Heart left ventricle (tissue), 16 donors: ENCODE data around the gene LHX4. TPM values are rescaled to one million over a fixed set of nuclear protein-coding genes. Genes with fewer than 3 reads are reported as not detected.

Experiments
- ATAC-seq, 4 donors: fragments of 200-7000 bp; cut with Tn5 transposase; one replicate each; pipeline ENCODE4 v1.9.1; 2020 to 2022; ENCODE audit warnings: moderate library complexity in 4 of 4, mild to moderate bottlenecking in 3 of 4, moderate number of reproducible peaks in 1 of 4
- DNase-seq, 5 donors: peaks; one replicate each; pipeline ENCODE4 v3.0.0-alpha.2; 2020
- H3K27ac ChIP-seq, 12 donors: fragments of 200-600 bp; sonication (generic) in 4 of 12; one replicate each; pipeline versions ENCODE4 v1.5.0 to v1.8.0; 2016 to 2022; ENCODE audit warnings: mild to moderate bottlenecking in 2 of 12
- H3K27me3 ChIP-seq, 9 donors: fragments of 200-600 bp; sonication (generic) in 2 of 9; one replicate each; pipeline versions ENCODE4 v1.5.1 to v1.8.0; 2016 to 2022; ENCODE audit warnings: mild to moderate bottlenecking in 3 of 9
- H3K36me3 ChIP-seq, 9 donors: fragments of 200-600 bp; sonication (generic) in 2 of 9; one replicate each; pipeline versions ENCODE4 v1.5.0 to v1.8.0; 2018 to 2022; ENCODE audit warnings: mild to moderate bottlenecking in 2 of 9
- H3K4me1 ChIP-seq, 12 donors: fragments of 200-600 bp; sonication (generic) in 4 of 12; one replicate each; pipeline versions ENCODE4 v1.5.0 to v1.8.0; 2016 to 2022; ENCODE audit warnings: mild to moderate bottlenecking in 3 of 12
- H3K4me3 ChIP-seq, 12 donors: fragments of 200-600 bp; sonication (generic) in 4 of 12; one replicate each; pipeline versions ENCODE4 v1.5.0 to v1.8.0; 2017 to 2022; ENCODE audit warnings: mild to moderate bottlenecking in 9 of 12, moderate library complexity in 4 of 12
- H3K9me3 ChIP-seq, 12 donors: fragments of 200-600 bp; sonication (generic) in 4 of 12; one replicate each; pipeline versions ENCODE4 v1.5.0 to v1.8.0; 2016 to 2022; ENCODE audit warnings: mild to moderate bottlenecking in 1 of 12
- POLR2A ChIP-seq, 2 donors: fragments of 450-650 bp; IDR thresholded peaks; one replicate each; pipeline ENCODE4 v1.6.1; 2017; ENCODE audit warnings: antibody characterized with exemption in 2 of 2, mild to moderate bottlenecking in 2 of 2, moderate library complexity in 2 of 2
- WGBS, 4 donors: extraction: QIAGEN DNeasy Blood & Tissue Kit in 2 of 4; methylation state at CpG; one replicate each; pipeline versions ENCODE4 v1.1.5 to v1.1.7; 2013 to 2018; 5-methylcytosine and 5-hydroxymethylcytosine counted together
- intact Hi-C, 10 donors: fragments of 100-400 bp; cut with DNase I; formaldehyde crosslinking; loops; one replicate each; pipeline versions ENCODE4 v1.11.1 to v1.14.2; 2022
- polyA plus RNA-seq, 2 donors: library from polyadenylated mRNA; stranded (reverse); fragments of 200-250 nt; gene quantifications; one replicate each; pipeline ENCODE4 v1.2.3, GENCODE V29; 2013
- total RNA-seq, 9 donors: library from RNA; depleted of rRNA in 2 of 9; stranded (reverse); fragments of >200 nt in 2 of 9; fragmentation: NEBNext Ultra II Directional in 3 of 9; extraction: Animal tissue kit (Norgen Biotek cat#: 25700) in 3 of 9; gene quantifications; one replicate each; pipeline versions ENCODE4 v1.1.0 to v1.2.4, GENCODE V29; 2016 to 2023
- TF ChIP-seq, protein P1 (sequence below), 12 donors: fragments of 200-600 bp; sonication (generic) in 4 of 12; IDR thresholded peaks; one replicate each; pipeline versions ENCODE4 v1.5.0 to v1.8.0; 2018 to 2022; ENCODE audit warnings: antibody characterized with exemption in 12 of 12, mild to moderate bottlenecking in 5 of 12
- donor health status: ischemic (EF 13 %, LVEDD 7.1; RV severe dilation, severe dysfunction).
- donor health status: healthy with polysubstance abuse.
- donor health status: DM: no; HTN: yes; CAD: no.
- donor health status: DM: no; HTN: no; CAD: no.
- donor health status: ischemic (EF 25% LVEDD 6.9; RV normal size, moderate dysfunction).
- donor health status: ischemic (EF 25% LVEDD 5.7; RV mildly dilated, moderate dysfunction).
- donor health status: healthy.
- donor health status: DM: yes; HTN: yes; CAD: no.
- donor health status: ischemic (EF 35%, LVEDD 5.7; RV mildly dilated, moderate dysfunction).
- donor health status: nonischemic (EF 11% LVEDD 7.7; RV severe dilation, severe dysfunction).
- donor health status: DM: yes; HTN: yes; CAD: no.
- donor health status: PGD.
- donor health status: ischemic (EF 29% LVEDD 5.4; RV normal size, mild dysfunction).
- donor health status: nonischemic (EF 23%, LVEDD 6.1; RV moderate dilation, normal function).

LHX4 gene
- total and polyA plus RNA-seq, 11 donors, result not detected

DNA sequence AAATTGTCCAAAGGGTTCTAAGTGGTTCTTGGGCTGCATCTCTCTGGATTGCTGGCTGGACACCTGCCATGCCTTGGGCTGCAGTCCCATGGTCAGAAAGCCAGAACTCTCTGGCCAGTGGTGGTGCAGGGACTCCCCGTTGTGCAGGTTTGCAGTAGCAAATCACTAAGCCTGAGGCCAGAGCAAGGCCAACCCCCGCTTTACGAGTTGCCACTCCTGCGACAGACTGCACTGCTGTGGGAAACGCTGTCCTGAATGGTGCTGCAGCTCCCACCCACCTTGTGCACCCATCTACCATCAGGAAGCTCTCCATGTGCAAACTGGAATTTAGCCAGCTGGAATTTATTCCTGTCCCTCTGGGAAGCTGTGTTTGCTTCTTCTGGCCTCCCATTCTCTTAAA lies 45.7 kb downstream of the LHX4 start:
- Histone ChIP-seq H3K27ac (no peak overlapping the region), H3K9me3 (no peaks in the 10 kb centered on the region), H3K4me3 (no peak overlapping the region), H3K36me3 (peaks cover 0 to 30% (median 0%) of the 10 kb centered on the region in 9 donors), H3K27me3 (no peaks in the 10 kb centered on the region), H3K4me1 (peaks cover 0 to 32% (median 0%) of the 10 kb centered on the region in 12 donors)
- WGBS, 4 donors, result 80 to 95% (median 94%) methylated on average over 5 of the region's 5 CpGs
- intact Hi-C loops, result no loop called here
- DNase-seq (no peak), ATAC-seq (no peak)
- TF ChIP-seq, protein P1, sequence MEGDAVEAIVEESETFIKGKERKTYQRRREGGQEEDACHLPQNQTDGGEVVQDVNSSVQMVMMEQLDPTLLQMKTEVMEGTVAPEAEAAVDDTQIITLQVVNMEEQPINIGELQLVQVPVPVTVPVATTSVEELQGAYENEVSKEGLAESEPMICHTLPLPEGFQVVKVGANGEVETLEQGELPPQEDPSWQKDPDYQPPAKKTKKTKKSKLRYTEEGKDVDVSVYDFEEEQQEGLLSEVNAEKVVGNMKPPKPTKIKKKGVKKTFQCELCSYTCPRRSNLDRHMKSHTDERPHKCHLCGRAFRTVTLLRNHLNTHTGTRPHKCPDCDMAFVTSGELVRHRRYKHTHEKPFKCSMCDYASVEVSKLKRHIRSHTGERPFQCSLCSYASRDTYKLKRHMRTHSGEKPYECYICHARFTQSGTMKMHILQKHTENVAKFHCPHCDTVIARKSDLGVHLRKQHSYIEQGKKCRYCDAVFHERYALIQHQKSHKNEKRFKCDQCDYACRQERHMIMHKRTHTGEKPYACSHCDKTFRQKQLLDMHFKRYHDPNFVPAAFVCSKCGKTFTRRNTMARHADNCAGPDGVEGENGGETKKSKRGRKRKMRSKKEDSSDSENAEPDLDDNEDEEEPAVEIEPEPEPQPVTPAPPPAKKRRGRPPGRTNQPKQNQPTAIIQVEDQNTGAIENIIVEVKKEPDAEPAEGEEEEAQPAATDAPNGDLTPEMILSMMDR (IDR thresholded peaks at IDR 0.05), result no peak
- no peak for TF ChIP-seq POLR2A (IDR thresholded peaks at IDR 0.05)

DNA sequence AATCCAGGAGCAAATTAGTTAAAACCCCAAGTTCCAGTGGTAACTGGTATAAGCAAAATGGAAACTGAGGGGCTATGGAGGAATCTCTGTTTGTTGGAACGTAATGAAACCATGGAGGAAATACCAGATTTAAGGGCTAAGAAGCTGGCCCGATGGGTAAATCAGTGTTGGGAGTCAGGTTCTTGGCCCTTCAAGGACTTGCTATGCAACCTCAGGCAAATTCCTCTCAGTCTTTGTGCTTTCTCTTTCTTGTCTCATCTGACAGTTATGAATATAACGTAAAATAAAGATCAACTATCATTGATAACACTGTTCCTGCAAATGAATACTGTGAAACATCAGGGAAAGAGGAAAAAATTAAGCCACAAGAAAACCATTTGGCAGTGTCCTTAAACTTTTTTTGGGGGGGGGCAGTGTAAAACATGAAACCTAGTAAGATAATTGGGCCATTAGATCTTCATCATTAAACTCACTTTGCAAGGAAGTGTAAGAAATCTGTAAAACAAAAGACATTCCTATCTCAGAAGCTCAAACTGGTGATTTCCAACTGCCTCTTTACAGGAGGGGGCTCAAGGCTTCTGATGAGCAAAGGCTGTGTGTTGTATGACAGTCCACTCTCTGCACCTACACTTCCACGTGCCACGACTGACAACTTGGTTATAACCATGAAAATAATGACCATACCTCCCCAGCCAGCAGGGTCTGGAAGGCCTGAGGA lies 47.6 kb downstream of the LHX4 start:
- TF ChIP-seq, protein P1 (IDR thresholded peaks at IDR 0.05), result no peak
- no peak for TF ChIP-seq POLR2A (IDR thresholded peaks at IDR 0.05)
- DNase-seq (no peak), ATAC-seq (no peak)
- intact Hi-C loops, result no loop called here
- WGBS, 4 donors, result 92 to 97% (median 96%) methylated on average over 5 of the region's 5 CpGs
- H3K4me1 ChIP-seq, result peaks cover 0 to 32% (median 0%) of the 10 kb centered on the region in 12 donors
- peaks cover 0 to 30% (median 10%) of the 10 kb centered on the region in 9 donors for H3K36me3 ChIP-seq
- no peak overlapping the region for H3K4me3 ChIP-seq
- H3K27me3 ChIP-seq, result no peaks in the 10 kb centered on the region
- H3K9me3 ChIP-seq, result no peaks in the 10 kb centered on the region
- H3K27ac ChIP-seq, result peak overlapping the region in 1 of 12 donors; percentile 76

DNA sequence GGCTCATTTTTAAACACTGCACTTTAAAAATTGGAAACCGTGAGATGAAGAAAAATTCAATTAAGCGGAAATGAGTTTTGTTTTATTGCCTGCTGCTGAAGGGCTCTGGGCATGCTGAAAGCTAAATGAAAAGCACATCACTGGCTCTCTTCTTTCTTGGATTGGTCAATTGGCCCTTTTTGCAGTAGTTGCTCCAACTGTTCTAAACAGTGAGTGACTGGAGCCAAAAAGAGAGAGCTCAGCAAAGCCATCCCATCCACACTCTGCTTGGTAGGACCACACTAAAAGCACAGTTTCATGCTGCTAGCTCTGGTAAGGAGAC lies 48.1 kb downstream of the LHX4 start:
- Histone ChIP-seq H3K27me3 (no peaks in the 10 kb centered on the region), H3K4me3 (no peak overlapping the region), H3K27ac (peak overlapping the region in 1 of 12 donors; percentile 76), H3K36me3 (peaks cover 0 to 30% (median 12%) of the 10 kb centered on the region in 9 donors), H3K4me1 (peaks cover 0 to 32% (median 0%) of the 10 kb centered on the region in 12 donors), H3K9me3 (no peaks in the 10 kb centered on the region)
- intact Hi-C loops, result no loop called here
- TF ChIP-seq POLR2A (IDR thresholded peaks at IDR 0.05), result no peak
- WGBS, 4 donors, result 93 to 100% (median 97%) methylated on average over 2 of the region's 2 CpGs
- no peak for DNase-seq
- no peak for ATAC-seq

DNA sequence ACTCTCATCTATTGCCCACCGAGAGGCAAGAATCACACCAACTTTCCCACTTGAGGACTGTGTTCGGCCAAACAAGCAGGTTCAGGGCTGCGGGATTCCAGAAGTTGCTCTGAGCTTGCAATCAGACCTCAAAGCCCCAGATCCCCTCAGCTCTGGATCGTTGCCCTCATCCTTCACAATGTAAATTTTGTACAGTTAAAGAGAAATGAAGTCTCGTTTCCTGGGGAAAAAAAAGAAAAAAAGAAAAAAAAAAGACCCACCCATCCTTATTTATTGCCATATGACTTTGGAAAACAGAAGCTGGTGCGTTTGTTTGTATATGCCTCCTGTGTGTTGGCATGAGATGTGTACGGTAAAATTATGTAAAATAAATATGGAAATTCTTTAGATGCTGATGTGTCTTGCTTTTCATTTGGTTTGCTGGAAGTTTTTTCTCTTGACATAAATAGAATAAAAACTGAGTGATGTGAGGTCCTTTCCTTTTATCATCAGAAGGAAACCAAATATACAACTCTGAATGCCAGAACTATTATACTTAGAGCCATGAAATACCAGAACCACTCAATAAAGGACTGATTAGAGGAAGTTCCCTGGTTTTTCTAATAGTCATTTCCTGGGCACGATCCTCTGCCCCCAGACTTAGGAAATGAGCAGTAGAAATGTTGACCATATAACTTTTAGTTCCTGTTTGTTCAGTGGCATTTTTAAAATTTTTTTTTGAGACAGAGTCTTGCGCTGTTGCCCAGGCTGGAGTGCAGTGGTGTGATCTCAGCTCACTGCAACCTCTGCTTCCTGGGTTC lies 48.7 kb downstream of the LHX4 start:
- Histone ChIP-seq H3K36me3 (peaks cover 0 to 28% (median 11%) of the 10 kb centered on the region in 9 donors), H3K4me3 (no peak overlapping the region), H3K27me3 (no peaks in the 10 kb centered on the region), H3K4me1 (peaks cover 0 to 32% (median 0%) of the 10 kb centered on the region in 12 donors), H3K27ac (peak overlapping the region in 2 of 12 donors; percentile 10 to 84), H3K9me3 (no peaks in the 10 kb centered on the region)
- TF ChIP-seq POLR2A (IDR thresholded peaks at IDR 0.05), result no peak
- TF ChIP-seq, protein P1 (IDR thresholded peaks at IDR 0.05), result no peak
- intact Hi-C loops, result no loop called here
- DNase-seq, result no peak
- ATAC-seq, result peak in 3 of 4 donors; percentile 53 to 80 (median 77)
- 86 to 92% (median 90%) methylated on average over 9 of the region's 9 CpGs for WGBS, 4 donors
